Embryonic facial prominence (tissue), 1 donor: ENCODE results near the gene SLC44A5.
"Not testable (repeated sequence)": the region's sequence is repeated elsewhere in the genome, so short reads cannot be mapped to it uniquely, and the experiment has no call there.

ENCODE experiments used
- DNase-seq: peaks from one replicate; pipeline ENCODE4 v3.0.0-alpha.2; 2016; ENCODE audit errors: extremely low spot score

The SLC44A5 gene

GRCh38 chr1:75611014-75611413, at the start of gene SLC44A5:
Gene SLC44A5 (minus strand): TSS chr1:75611114. CDS start chr1:75541447, 69,667 bp downstream.
- DNase-seq = no peak

GRCh38 chr1:75655931-75656330, 45.0 kb upstream of the SLC44A5 start:
- no peak for DNase-seq

DNA sequence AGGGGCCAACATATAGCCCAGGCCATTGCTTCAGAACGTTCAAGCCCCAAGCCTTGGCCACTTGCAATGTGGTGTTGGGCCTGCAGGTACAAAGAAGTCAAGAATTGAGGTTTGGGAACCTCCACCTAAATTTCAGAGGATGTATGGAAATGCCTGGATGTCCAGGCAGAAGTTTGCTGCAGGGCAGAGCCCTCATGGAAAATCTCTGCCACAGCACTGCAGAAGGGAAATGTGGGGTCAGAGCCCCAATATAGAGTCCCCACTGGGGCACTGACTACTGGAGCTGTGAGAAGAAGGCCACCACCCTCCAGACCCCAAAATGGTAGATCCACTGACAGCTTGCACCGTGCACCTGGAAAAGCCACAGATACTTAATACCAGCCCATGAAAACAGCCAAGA, 36.3 kb upstream of the SLC44A5 start:
- not testable (repeated sequence) for DNase-seq

DNA sequence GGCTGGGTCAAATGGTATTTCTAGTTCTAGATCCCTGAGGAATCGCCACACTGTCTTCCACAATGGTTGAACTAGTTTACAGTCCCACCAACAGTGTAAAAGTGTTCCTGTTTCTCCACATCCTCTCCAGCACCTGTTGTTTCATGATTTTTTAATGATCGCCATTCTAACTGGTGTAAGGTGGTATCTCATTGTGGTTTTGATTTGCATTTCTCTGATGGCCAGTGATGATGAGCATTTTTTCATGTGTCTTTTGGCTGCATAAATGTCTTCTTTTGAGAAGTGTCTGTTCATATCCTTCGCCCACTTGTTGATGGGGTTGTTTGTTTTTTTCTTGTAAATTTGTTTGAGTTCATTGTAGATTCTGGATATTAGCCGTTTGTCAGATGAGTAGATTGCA, 34.2 kb upstream of the SLC44A5 start:
- not testable (repeated sequence) for DNase-seq

- no peak for DNase-seq
Measured at GRCh38 chr1:75643460-75643859, 32.5 kb upstream of the SLC44A5 start.

DNA sequence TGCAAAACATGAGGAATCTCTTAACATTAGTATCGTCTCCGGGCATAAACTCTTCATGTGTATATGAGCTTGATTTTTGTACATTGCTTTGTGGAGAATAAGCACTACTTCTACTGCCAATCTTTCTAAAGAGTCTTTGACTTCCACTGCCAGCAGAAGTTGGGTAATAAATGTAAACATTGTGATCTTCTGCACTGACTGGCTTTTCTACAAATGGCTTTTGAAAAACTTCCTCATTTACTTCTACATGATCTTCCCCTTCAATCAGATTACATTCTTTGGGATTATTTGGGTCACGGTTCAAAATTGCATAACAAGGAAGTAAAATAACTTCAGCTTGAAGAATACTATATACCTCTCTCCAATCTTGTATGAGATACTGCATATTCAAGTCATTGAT, 30.4 kb upstream of the SLC44A5 start:
- no peak for DNase-seq

DNA sequence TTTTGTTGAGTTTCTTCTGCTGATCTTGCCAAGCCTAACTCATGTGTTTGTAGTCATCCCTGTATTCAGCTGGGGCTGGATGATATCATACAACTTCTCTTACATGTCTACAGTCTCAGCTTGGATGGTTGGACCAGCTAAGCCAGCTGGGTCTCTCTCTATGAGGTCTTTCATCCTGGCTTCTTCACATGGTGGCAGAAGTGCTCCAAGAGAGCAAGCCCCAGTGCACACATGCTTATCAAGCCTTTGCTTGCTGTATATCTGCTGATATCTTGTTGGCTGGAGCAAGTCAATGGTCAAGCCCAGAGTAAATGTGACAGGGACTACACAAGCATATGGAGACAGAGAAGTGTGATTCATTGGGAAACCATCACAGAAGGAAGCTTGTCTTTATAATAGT, 29.2 kb upstream of the SLC44A5 start:
- DNase-seq = no peak

GRCh38 chr1:75632350-75632949, 21.5 kb upstream of the SLC44A5 start:
- no peak for DNase-seq

GRCh38 chr1:75630998-75631397, 20.1 kb upstream of the SLC44A5 start:
- DNase-seq = no peak

- no peak for DNase-seq
Measured at GRCh38 chr1:75630004-75630594, 19.2 kb upstream of the SLC44A5 start.

GRCh38 chr1:75625795-75626194, 14.9 kb upstream of the SLC44A5 start:
- no peak for DNase-seq

DNA sequence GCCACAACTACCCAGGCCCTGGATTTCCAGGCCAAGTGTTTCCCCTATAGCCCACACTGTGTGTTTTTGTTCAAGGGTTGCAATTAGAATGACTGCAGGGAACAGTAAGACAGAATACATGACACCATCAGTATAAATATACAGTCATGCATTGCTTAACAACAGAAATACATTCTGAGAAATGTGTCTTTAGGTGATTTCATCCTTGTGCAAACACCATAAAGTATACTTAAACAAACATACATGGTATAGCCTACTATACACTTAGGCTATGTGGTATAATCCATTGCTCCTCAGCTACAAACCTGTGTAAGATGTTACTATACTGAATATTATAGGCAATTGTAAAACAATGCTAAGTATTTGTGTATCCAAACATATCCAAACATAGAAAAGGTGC, 7.5 kb upstream of the SLC44A5 start:
- DNase-seq = no peak

GRCh38 chr1:75616436-75617433, 5.8 kb upstream of the SLC44A5 start:
- peak; percentile 36 for DNase-seq

DNA sequence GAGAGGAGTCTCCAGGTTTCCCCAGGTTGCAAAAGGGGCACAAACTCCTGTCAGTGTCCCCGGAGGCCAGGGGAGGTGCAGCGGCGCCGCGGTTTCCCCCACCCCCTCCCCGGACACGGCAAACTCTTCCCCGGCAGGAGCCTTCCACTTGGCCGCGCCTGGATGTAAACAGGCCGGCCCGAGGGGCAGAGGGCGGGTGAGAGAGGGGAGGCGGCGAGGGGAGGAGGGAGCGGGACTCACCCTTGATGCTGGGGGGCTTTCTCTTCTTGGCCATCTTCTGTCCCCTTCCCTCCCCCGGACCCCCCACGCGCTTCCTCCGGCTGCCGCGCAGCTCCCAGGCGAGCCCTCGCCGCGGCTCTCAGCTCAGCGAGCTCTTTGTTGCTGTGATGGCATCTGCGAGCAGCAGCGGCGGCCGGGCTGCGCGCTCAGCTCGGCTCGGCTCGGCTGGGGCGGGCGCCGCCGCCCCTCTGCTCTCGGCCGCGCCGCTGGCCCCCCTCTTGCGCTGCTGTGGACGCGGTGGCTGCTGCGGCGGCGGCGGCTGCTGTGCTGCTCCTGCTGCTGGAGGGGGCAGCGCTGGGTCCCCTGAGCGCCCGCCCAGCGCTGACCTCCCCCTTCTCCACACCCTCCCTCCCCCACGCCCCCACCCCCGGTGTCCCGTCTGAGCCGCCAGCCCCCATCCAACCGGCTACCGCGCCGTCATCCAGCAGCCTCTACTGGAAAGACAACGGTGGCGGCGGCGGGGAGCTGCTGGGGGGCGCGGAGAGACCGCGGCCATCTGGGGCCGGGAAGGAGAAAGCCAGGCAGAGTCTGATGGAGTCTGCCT, 4.9 kb upstream of the SLC44A5 start:
- DNase-seq = no peak

DNA sequence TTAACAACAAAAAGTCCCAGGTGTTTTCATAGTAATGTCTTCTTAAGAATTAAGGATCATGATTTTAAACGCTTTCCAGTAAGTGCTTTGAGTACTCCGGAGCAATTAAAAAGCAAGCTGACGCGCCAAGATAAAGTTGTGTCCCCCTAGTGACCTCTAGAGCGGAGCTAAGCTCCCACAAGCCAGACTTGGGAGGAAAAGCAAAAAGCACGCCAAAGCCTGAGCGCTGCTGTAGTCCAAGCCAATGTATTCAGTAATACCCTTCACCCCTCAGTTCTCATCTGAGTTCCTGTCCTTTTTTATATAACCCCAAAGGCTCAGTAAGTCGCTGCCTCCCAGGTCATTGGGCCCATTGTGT, 3.5 kb upstream of the SLC44A5 start:
- DNase-seq = no peak

DNA sequence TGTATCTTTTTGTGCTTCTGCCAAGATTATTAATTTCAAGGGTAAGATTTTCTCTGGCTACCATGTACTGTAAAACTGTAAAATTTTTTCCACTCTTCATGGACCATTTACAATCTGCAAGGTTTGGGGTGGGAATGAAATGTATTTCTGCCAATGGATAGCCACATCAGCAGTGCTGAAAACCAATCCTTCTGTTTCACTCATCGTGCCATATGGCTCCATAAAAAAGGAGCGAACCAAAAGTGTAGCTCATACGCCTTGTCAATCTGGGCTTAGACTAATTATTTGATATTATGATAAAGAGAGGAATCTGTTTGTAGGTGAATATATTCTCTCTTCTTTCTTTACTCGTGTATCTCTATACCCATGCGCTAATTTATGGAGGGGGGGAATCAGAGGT, 3.0 kb upstream of the SLC44A5 start:
- no peak for DNase-seq

DNA sequence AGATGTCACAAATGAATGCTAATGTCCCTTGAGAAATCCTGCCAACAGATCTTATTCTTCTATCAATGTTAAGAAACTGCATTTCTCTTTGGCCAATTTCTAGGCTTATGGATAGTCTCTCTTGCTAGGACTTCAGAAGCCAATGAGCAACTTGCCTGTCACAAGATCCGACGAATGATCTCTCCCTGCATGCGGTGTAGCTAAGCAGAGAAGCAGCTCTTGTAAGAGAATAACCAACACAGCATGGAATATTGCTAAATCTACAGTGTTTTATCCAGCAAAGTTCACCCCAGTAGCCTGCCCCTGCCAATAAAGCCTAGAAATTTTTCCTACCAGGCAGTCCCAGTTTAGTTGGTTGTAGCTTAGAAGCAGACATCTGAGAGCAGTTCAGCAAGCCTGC, 2.1 kb upstream of the SLC44A5 start:
- no peak for DNase-seq

GRCh38 chr1:75602486-75602885, 8.4 kb downstream of the SLC44A5 start:
- DNase-seq = no peak

DNA sequence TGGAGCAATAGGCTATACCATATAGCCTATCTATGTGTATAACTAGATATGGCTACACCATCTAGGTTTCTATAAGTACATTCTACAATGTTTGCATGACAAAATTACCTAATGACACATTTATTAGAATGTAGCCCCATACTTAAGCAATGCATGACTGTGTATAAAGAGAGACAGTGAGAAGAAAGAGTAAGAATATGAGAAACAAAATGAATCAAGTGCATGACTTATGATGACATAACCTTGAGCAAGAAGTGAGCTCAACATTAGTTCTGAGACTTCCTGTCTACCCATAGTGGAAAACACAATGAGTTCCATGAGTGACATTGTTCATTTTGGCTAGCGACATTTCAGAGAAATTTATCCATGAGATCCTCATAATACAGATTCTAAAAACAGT, 10.1 kb downstream of the SLC44A5 start:
- DNase-seq = no peak

GRCh38 chr1:75594327-75594726, 16.6 kb downstream of the SLC44A5 start:
- DNase-seq = no peak

DNA sequence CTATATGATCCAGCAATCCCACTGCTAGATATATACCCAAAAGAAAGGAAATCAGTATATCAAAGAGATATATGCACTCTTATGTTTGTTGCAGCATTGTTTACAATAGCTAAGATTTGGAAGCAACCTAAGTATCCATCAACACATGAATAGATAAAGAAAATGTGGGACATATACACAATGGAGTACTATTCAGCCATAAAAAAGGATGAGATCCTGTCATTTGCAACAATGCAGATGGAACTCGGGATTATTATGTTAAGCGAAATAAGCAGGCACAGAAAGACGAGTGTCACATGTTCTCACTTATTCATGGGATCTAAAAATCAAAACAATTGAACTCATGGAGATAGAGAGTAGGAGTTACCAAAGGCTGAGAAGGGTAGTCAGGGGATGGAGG, 17.5 kb downstream of the SLC44A5 start:
- DNase-seq = not testable (repeated sequence)

DNA sequence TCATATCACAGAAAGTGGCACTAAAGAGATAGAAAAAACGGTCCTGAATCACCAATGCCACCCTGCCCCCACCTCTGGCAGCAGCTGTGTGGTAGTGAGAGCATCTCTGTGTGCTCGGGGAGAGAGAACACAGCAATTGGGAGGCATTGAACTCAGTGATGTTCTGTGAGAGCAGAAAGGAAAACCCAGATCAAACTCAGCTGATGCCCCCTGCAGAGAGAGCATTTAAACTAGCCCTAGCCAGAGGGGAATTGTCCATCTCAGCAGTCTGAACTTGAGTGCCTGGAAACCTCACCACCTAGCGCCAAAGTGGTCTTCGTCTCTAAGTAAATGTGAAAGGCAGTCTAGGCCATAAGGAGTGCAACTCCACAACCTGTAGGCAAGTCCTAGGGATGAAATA, 21.3 kb downstream of the SLC44A5 start:
- DNase-seq = no peak
